Measurements from ENCODE around the gene FRMD5.

- no peak for TF ChIP-seq CTCF (IDR thresholded peaks at IDR 0.05; ENCODE audit: low read depth, low read length)
- no peak for TF ChIP-seq EZH2phosphoT487 (IDR thresholded peaks at IDR 0.05; ENCODE audit: low read depth)
Measured at GRCh38 chr15:43908516-43909050, 286.5 kb downstream of the FRMD5 start.

Measured in OCI-LY3 (cell line).